GM19193 (cell line): ENCODE results near the gene SAMMSON.

Experiments
- POLR2A ChIP-seq: IDR thresholded peaks from 4 replicates; pipeline ENCODE4 v1.6.1; 2011; ENCODE audit not compliant: insufficient read depth, insufficient read length; ENCODE audit errors: extremely low read depth

The SAMMSON gene

GRCh38 chr3:69999140-70000027, at the start of gene SAMMSON:
Gene SAMMSON, plus strand, starts transcription at chr3:69999733.
- no peak for TF ChIP-seq POLR2A

- TF ChIP-seq POLR2A: no peak
Observed at GRCh38 chr3:69951616-69952015, 47.9 kb upstream of the SAMMSON start.

GRCh38 chr3:69959581-69959980, 40.0 kb upstream of the SAMMSON start:
- no peak for TF ChIP-seq POLR2A

GRCh38 chr3:69961706-69962439, 37.7 kb upstream of the SAMMSON start:
- no peak for TF ChIP-seq POLR2A

- no peak for TF ChIP-seq POLR2A
Observed at GRCh38 chr3:69963643-69964042, 35.9 kb upstream of the SAMMSON start.

- TF ChIP-seq POLR2A: no peak
Observed at GRCh38 chr3:69967156-69967555, 32.4 kb upstream of the SAMMSON start.

- no peak for TF ChIP-seq POLR2A
Observed at GRCh38 chr3:69970827-69971226, 28.7 kb upstream of the SAMMSON start.

GRCh38 chr3:69972672-69973071, 26.9 kb upstream of the SAMMSON start:
- TF ChIP-seq POLR2A: no peak

GRCh38 chr3:69976021-69976420, 23.5 kb upstream of the SAMMSON start:
- TF ChIP-seq POLR2A: no peak

GRCh38 chr3:69983546-69984265, 15.8 kb upstream of the SAMMSON start:
- no peak for TF ChIP-seq POLR2A

- no peak for TF ChIP-seq POLR2A
Observed at GRCh38 chr3:69985266-69985665, 14.3 kb upstream of the SAMMSON start.

GRCh38 chr3:69986419-69986818, 13.1 kb upstream of the SAMMSON start:
- TF ChIP-seq POLR2A: no peak

GRCh38 chr3:69987833-69988232, 11.7 kb upstream of the SAMMSON start:
- no peak for TF ChIP-seq POLR2A

- TF ChIP-seq POLR2A: no peak
Observed at GRCh38 chr3:69993757-69994156, 5.8 kb upstream of the SAMMSON start.

- TF ChIP-seq POLR2A: no peak
Observed at GRCh38 chr3:69994919-69995318, 4.6 kb upstream of the SAMMSON start.
